Smooth muscle cell (in vitro differentiated cells): Measurements from ENCODE around the gene TPRN. TPM values are rescaled to one million over a fixed set of nuclear protein-coding genes. Genes with fewer than 3 reads are reported as not detected.
A peak's percentile ranks its signal among the peaks of the same experiment; 100 is the strongest.

ENCODE experiments used
- DNase-seq: peaks from one replicate; lab custom pipeline; 2025; ENCODE audit not compliant: unreplicated experiment; lab: John Stamatoyannopoulos, UW
- H2AFZ ChIP-seq: fragments of 200-600 bp; sonication (generic); 2 replicates; pipeline ENCODE4 v1.6.0; 2016; ENCODE audit warnings: antibody characterized with exemption, low read depth, mild to moderate bottlenecking
- H3F3A ChIP-seq: fragments of 200-600 bp; sonication (generic); 2 replicates; pipeline ENCODE4 v1.6.0; 2017; ENCODE audit warnings: antibody characterized with exemption, low read depth
- H3K27ac ChIP-seq: fragments of 200-600 bp; sonication (generic); 2 replicates; pipeline ENCODE4 v1.5.1; 2016; ENCODE audit warnings: low read depth, mild to moderate bottlenecking
- H3K27me3 ChIP-seq: fragments of 200-600 bp; sonication (generic); 2 replicates; pipeline ENCODE4 v1.6.1; 2016; ENCODE audit warnings: low read depth, mild to moderate bottlenecking
- H3K36me3 ChIP-seq: fragments of 200-600 bp; sonication (generic); 2 replicates; pipeline ENCODE4 v1.5.1; 2016; ENCODE audit warnings: low read depth
- H3K4me1 ChIP-seq: fragments of 200-600 bp; sonication (generic); 2 replicates; pipeline ENCODE4 v1.5.1; 2016; ENCODE audit warnings: low read depth
- H3K4me2 ChIP-seq: fragments of 200-600 bp; sonication (generic); 2 replicates; pipeline ENCODE4 v1.6.0; 2016; ENCODE audit warnings: mild to moderate bottlenecking
- H3K4me3 ChIP-seq: fragments of 200-600 bp; sonication (generic); 2 replicates; pipeline ENCODE4 v1.5.1; 2016; ENCODE audit warnings: mild to moderate bottlenecking
- H3K79me2 ChIP-seq: fragments of 200-600 bp; sonication (generic); 2 replicates; pipeline ENCODE4 v1.6.0; 2016; ENCODE audit warnings: low read depth, mild to moderate bottlenecking
- H3K9ac ChIP-seq: fragments of 200-600 bp; sonication (generic); 2 replicates; pipeline ENCODE4 v1.6.0; 2016; ENCODE audit warnings: low read depth
- H3K9me3 ChIP-seq: fragments of 200-600 bp; sonication (generic); replicated peaks from 2 replicates; pipeline ENCODE4 v1.5.1; 2016; ENCODE audit warnings: low read depth
- H4K20me1 ChIP-seq: fragments of 200-600 bp; sonication (generic); 2 replicates; pipeline ENCODE4 v1.6.0; 2016; ENCODE audit warnings: low read depth
- CTCF ChIP-seq: fragments of 200-600 bp; sonication (generic); IDR thresholded peaks from 2 replicates; pipeline ENCODE4 v1.5.1; 2017; ENCODE audit warnings: borderline replicate concordance, mild to moderate bottlenecking, antibody characterized with exemption; ENCODE audit not compliant: insufficient read depth, poor library complexity, severe bottlenecking
- WGBS: methylation state at CpG from one replicate; pipeline ENCODE4 v1.1.7; 2016; ENCODE audit warnings: low lambda C conversion rate; 5-methylcytosine and 5-hydroxymethylcytosine counted together
- polyA plus RNA-seq: library from polyadenylated mRNA; unstranded; fragments of >200 nt; fragmentation: Nextera tagmentation; extraction: Ambion mirVana; gene quantifications from 2 replicates; pipeline ENCODE4 v1.2.1, GENCODE V29; 2016
- total RNA-seq: library from RNA; depleted of rRNA; stranded (reverse); fragments of >200 nt; gene quantifications from 2 replicates; pipeline ENCODE4 v1.2.3, GENCODE V29; 2014

The TPRN gene
- total and polyA plus RNA-seq, 2 experiments from 2014 or later = 4.0 to 19.0 TPM

- Histone ChIP-seq H3K4me3 (peak overlapping the region; percentile 88), H3K27me3 (no peaks in the 10 kb centered on the region), H3K9me3 (no peaks in the 10 kb centered on the region), H3K4me1 (peaks cover 20% of the 10 kb centered on the region), H3K79me2 (peaks cover 46% of the 10 kb centered on the region), H3K4me2 (peak overlapping the region; percentile 100), H2AFZ (peak overlapping the region; percentile 33), H3K27ac (peak overlapping the region; percentile 96), H3K36me3 (no peaks in the 10 kb centered on the region), H3F3A (peaks cover 12% of the 10 kb centered on the region), H4K20me1 (peaks cover 21% of the 10 kb centered on the region), H3K9ac (peak overlapping the region; percentile 96)
- 47% methylated on average over 23 of the region's 23 CpGs for WGBS
- TF ChIP-seq CTCF = no peak
- no peak for DNase-seq
These were observed 10.9 kb downstream of the TPRN start for GRCh38 chr9:137189297-137190295.

GRCh38 chr9:137188490-137189296, 11.8 kb downstream of the TPRN start, which contains the start of the genes ANAPC2 and SSNA1:
Gene ANAPC2 (minus strand): TSS chr9:137188560. CDS start chr9:137188532, 28 bp downstream.
Gene SSNA1 (plus strand): TSS chr9:137188676. CDS start chr9:137188727, 51 bp downstream.
- H3F3A ChIP-seq = peaks cover 12% of the 10 kb centered on the region

GRCh38 chr9:137188086-137188489, 12.5 kb downstream of the TPRN start:
- Histone ChIP-seq H3K9ac (peak overlapping the region; percentile 96), H3K27me3 (no peaks in the 10 kb centered on the region), H3K36me3 (no peaks in the 10 kb centered on the region), H4K20me1 (peaks cover 10% of the 10 kb centered on the region), H3K4me2 (peak overlapping the region; percentile 100), H3K4me3 (peak overlapping the region; percentile 88), H3K9me3 (no peaks in the 10 kb centered on the region), H2AFZ (peak overlapping the region; percentile 62), H3K27ac (peak overlapping the region; percentile 96), H3K4me1 (peaks cover 18% of the 10 kb centered on the region), H3K79me2 (peaks cover 39% of the 10 kb centered on the region), H3F3A (peaks cover 12% of the 10 kb centered on the region)
- TF ChIP-seq CTCF = no peak
- DNase-seq = no peak
- 4% methylated on average over 27 of the region's 31 CpGs for WGBS

More at GRCh38 chr9:137188490-137189296, 11.8 kb downstream of the TPRN start, which contains the start of the genes ANAPC2 and SSNA1:
- H3K9me3 ChIP-seq = no peaks in the 10 kb centered on the region
- H3K9ac ChIP-seq = peak within 1 kb of the TSS; percentile 96
- peak within 1 kb of the TSS; percentile 88 for H3K4me3 ChIP-seq
- peak within 1 kb of the TSS; percentile 100 for H3K4me2 ChIP-seq
- WGBS = 1% methylated on average over 84 of the region's 98 CpGs
- peaks cover 39% of the 10 kb centered on the region for H3K79me2 ChIP-seq
- H2AFZ ChIP-seq = peak within 1 kb of the TSS; percentile 62
- no peaks in the 10 kb centered on the region for H3K27me3 ChIP-seq
- peaks cover 12% of the 10 kb centered on the region for H4K20me1 ChIP-seq
- TF ChIP-seq CTCF = peak; percentile 29
- peak within 1 kb of the TSS; percentile 96 for H3K27ac ChIP-seq
- peak; percentile 90 for DNase-seq
- H3K36me3 ChIP-seq = no peaks in the 10 kb centered on the region
- peaks cover 18% of the 10 kb centered on the region for H3K4me1 ChIP-seq
